ENCODE results near the gene C16orf86.

DNA sequence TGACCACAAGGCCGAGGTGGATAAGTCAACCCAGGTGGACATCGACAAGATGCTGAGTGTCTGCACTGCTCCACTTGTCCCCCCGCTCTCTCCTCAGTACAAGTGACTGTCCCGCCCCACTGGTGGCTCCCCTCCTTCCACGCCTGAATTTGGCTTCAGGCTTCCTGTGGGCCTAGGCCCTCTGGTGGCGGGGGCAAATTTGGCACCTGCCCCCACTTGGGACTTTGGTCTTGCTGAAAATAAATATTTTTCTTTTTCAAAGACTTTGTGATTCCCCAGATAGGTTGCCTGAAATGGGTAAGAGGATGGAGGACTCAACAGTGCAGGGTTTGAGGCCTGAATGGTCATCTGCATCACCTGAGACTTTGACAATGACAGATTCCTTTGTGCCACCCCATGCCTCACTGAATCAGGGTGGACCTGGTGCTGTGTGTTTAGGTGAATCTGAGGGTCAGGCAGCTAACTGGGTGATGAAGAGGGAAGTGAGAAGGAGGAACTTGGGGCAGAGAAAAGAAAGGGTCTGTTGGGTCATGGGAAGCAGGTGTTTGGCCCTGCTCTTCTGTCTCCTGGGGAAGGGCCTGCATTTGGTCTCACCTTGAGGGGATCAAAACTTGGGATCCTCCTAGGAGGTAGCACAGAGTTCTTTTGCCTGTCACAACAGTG lies 2.0 kb downstream of the C16orf86 start:
- TF ChIP-seq, protein P1, sequence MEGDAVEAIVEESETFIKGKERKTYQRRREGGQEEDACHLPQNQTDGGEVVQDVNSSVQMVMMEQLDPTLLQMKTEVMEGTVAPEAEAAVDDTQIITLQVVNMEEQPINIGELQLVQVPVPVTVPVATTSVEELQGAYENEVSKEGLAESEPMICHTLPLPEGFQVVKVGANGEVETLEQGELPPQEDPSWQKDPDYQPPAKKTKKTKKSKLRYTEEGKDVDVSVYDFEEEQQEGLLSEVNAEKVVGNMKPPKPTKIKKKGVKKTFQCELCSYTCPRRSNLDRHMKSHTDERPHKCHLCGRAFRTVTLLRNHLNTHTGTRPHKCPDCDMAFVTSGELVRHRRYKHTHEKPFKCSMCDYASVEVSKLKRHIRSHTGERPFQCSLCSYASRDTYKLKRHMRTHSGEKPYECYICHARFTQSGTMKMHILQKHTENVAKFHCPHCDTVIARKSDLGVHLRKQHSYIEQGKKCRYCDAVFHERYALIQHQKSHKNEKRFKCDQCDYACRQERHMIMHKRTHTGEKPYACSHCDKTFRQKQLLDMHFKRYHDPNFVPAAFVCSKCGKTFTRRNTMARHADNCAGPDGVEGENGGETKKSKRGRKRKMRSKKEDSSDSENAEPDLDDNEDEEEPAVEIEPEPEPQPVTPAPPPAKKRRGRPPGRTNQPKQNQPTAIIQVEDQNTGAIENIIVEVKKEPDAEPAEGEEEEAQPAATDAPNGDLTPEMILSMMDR (IDR thresholded peaks at IDR 0.05): no peak
- TF ChIP-seq POLR2A (IDR thresholded peaks at IDR 0.05): no peak

Data from adrenal gland (tissue), 5 donors.